Prostate gland (tissue), 2 donors: ENCODE results near the gene NUAK2. TPM values are rescaled to one million over a fixed set of nuclear protein-coding genes. Genes with fewer than 3 reads are reported as not detected.

Experiments
- DNase-seq: peaks from one replicate; pipeline ENCODE4 v3.0.0-alpha.2; 2019; ENCODE audit warnings: low spot score
- H3K27ac ChIP-seq, 2 donors: fragments of 200-600 bp; sonication (generic); 2 replicates each; pipeline ENCODE4 v1.5.1; 2017 to 2019
- H3K27me3 ChIP-seq: fragments of 200-600 bp; sonication (generic); replicated peaks from 2 replicates; pipeline ENCODE4 v1.5.1; 2019; ENCODE audit not compliant: insufficient read depth
- H3K36me3 ChIP-seq, 2 donors: fragments of 200-600 bp; sonication (generic); 1 replicate in 1 of 2; 2 replicates in 1 of 2; pipeline versions ENCODE4 v1.5.1 to v1.8.1; 2017 to 2019
- H3K4me1 ChIP-seq: fragments of 200-600 bp; sonication (generic); replicated peaks from 2 replicates; pipeline ENCODE4 v1.5.1; 2019
- H3K4me3 ChIP-seq, 2 donors: fragments of 200-600 bp; sonication (generic); 2 replicates each; pipeline ENCODE4 v1.5.1; 2017 to 2019
- H3K9me3 ChIP-seq: fragments of 200-600 bp; sonication (generic); 2 replicates; pipeline ENCODE4 v1.5.1; 2017
- CTCF ChIP-seq, 4 experiments: fragments of 200-600 bp in 2 of 4; fragments of 450-650 bp in 2 of 4; sonication (generic) in 2 of 4; IDR thresholded peaks; 1 replicate in 3 of 4; 2 replicates in 1 of 4; pipeline ENCODE4 v1.5.1; 2016 to 2019; ENCODE audit warnings: antibody characterized with exemption in 4 of 4, mild to moderate bottlenecking in 2 of 4, moderate library complexity in 2 of 4
- POLR2A ChIP-seq: fragments of 450-650 bp; IDR thresholded peaks from one replicate; pipeline ENCODE4 v1.6.1; 2016; ENCODE audit warnings: antibody characterized with exemption, mild to moderate bottlenecking
- POLR2AphosphoS5 ChIP-seq: sonication (generic); formaldehyde crosslinking; IDR thresholded peaks from one replicate; pipeline ENCODE4 v1.6.1; 2017; ENCODE audit warnings: antibody characterized with exemption
- WGBS: methylation state at CpG from one replicate; pipeline ENCODE4 v1.1.5; 2018; 5-methylcytosine and 5-hydroxymethylcytosine counted together
- intact Hi-C: fragments of 100-400 bp; cut with DNase I; formaldehyde crosslinking; loops from one replicate; pipeline ENCODE4 v1.14.2; 2022
- total RNA-seq, 2 donors: library from RNA; depleted of rRNA; stranded (reverse); fragments of >200 nt; gene quantifications; one replicate each; pipeline ENCODE4 v1.1.0, GENCODE V29; 2016

The NUAK2 gene
- total RNA-seq, 2 donors from 2014 or later = 3.7 to 20.0 TPM

GRCh38 chr1:205353191-205353590, 31.6 kb upstream of the NUAK2 start:
- Histone ChIP-seq H3K27ac (no peak overlapping the region), H3K27me3 (no peaks in the 10 kb centered on the region), H3K9me3 (no peaks in the 10 kb centered on the region), H3K4me3 (no peak overlapping the region), H3K4me1 (no peaks in the 10 kb centered on the region), H3K36me3 (no peaks in the 10 kb centered on the region)
- intact Hi-C loops = loop anchor here (5.0 to 10.0 kb wide), 2 partner anchors 74 to 172 kb away; no protein-coding TSS in a partner anchor
- TF ChIP-seq POLR2AphosphoS5 (no peak), POLR2A (no peak), CTCF (IDR thresholded peaks at IDR 0.05) (no peak)
- WGBS = 82% methylated on average over 4 of the region's 4 CpGs
- DNase-seq = no peak

GRCh38 chr1:205351984-205352713, 30.6 kb upstream of the NUAK2 start:
- intact Hi-C loops = loop anchor here (5.0 to 10.0 kb wide), 2 partner anchors 75 to 173 kb away; no protein-coding TSS in a partner anchor
- Histone ChIP-seq H3K27me3 (no peaks in the 10 kb centered on the region), H3K4me3 (no peak overlapping the region), H3K9me3 (no peaks in the 10 kb centered on the region), H3K4me1 (no peaks in the 10 kb centered on the region), H3K36me3 (no peaks in the 10 kb centered on the region), H3K27ac (no peak overlapping the region)
- TF ChIP-seq POLR2A (no peak), POLR2AphosphoS5 (no peak), CTCF (IDR thresholded peaks at IDR 0.05) (no peak)
- 72% methylated on average over 11 of the region's 11 CpGs for WGBS
- no peak for DNase-seq

GRCh38 chr1:205350691-205351141, 29.2 kb upstream of the NUAK2 start:
- Histone ChIP-seq H3K9me3 (no peaks in the 10 kb centered on the region), H3K4me1 (no peaks in the 10 kb centered on the region), H3K27ac (no peak overlapping the region), H3K4me3 (no peak overlapping the region), H3K27me3 (no peaks in the 10 kb centered on the region), H3K36me3 (no peaks in the 10 kb centered on the region)
- DNase-seq = no peak
- 80% methylated on average over 8 of the region's 8 CpGs for WGBS
- TF ChIP-seq POLR2A = no peak
- no peak for TF ChIP-seq POLR2AphosphoS5
- TF ChIP-seq CTCF (IDR thresholded peaks at IDR 0.05) = no peak
- intact Hi-C loops = loop anchor here (5.0 to 10.0 kb wide), 2 partner anchors 77 to 174 kb away; no protein-coding TSS in a partner anchor

- Histone ChIP-seq H3K36me3 (no peaks in the 10 kb centered on the region), H3K27ac (no peak overlapping the region), H3K4me3 (no peak overlapping the region), H3K9me3 (no peaks in the 10 kb centered on the region), H3K27me3 (no peaks in the 10 kb centered on the region), H3K4me1 (no peaks in the 10 kb centered on the region)
- DNase-seq = no peak
- no peak for TF ChIP-seq POLR2A
- TF ChIP-seq POLR2AphosphoS5 = no peak
- TF ChIP-seq CTCF (IDR thresholded peaks at IDR 0.05) = no peak
- intact Hi-C loops = loop anchor here (5.0 to 10.0 kb wide), 2 partner anchors 77 to 175 kb away; no protein-coding TSS in a partner anchor
- 76% methylated on average over 4 of the region's 4 CpGs for WGBS
Observed at GRCh38 chr1:205350124-205350523, 28.6 kb upstream of the NUAK2 start.
